ENCODE measurements around the gene PI16. TPM values are rescaled to one million over a fixed set of nuclear protein-coding genes. Genes with fewer than 3 reads are reported as not detected.

The PI16 gene
- total RNA-seq, 1 donor, result 1.8 TPM

GRCh38 chr6:36956446-36956820 lies 1.9 kb downstream of the PI16 start:
- Histone ChIP-seq H3K79me2 (ENCODE audit: insufficient read depth, low read length) (no peaks in the 10 kb centered on the region), H3K27me3 (ENCODE audit: insufficient read depth, low read length) (no peaks in the 10 kb centered on the region), H3K4me1 (ENCODE audit: insufficient read depth, low read length) (peaks cover 10% of the 10 kb centered on the region), H2AFZ (ENCODE audit: low read length) (no peak overlapping the region), H3K4me3 (ENCODE audit: insufficient read depth, low read length) (no peak overlapping the region), H3K36me3 (ENCODE audit: insufficient read depth, low read length) (no peaks in the 10 kb centered on the region), H3K27ac (ENCODE audit: low read depth, low read length) (no peak overlapping the region), H3K9me3 (ENCODE audit: low read depth, low read length) (no peaks in the 10 kb centered on the region), H4K20me1 (ENCODE audit: insufficient read depth, low read length) (no peaks in the 10 kb centered on the region), H3K4me2 (ENCODE audit: insufficient read depth, low read length) (no peak overlapping the region)
- TF ChIP-seq CTCF (IDR thresholded peaks at IDR 0.05; ENCODE audit: extremely low read depth, low read depth, low read length), result no peak
- DNase-seq (ENCODE audit: insufficient read length, low spot score, missing footprints), result peak; percentile 65

- Histone ChIP-seq H3K4me2 (ENCODE audit: insufficient read depth, low read length) (no peak overlapping the region), H3K27me3 (ENCODE audit: insufficient read depth, low read length) (no peaks in the 10 kb centered on the region), H2AFZ (ENCODE audit: low read length) (no peak overlapping the region), H3K36me3 (ENCODE audit: insufficient read depth, low read length) (no peaks in the 10 kb centered on the region), H3K4me3 (ENCODE audit: insufficient read depth, low read length) (no peak overlapping the region), H3K79me2 (ENCODE audit: insufficient read depth, low read length) (no peaks in the 10 kb centered on the region), H4K20me1 (ENCODE audit: insufficient read depth, low read length) (no peaks in the 10 kb centered on the region), H3K9me3 (ENCODE audit: low read depth, low read length) (no peaks in the 10 kb centered on the region), H3K27ac (ENCODE audit: low read depth, low read length) (no peak overlapping the region), H3K4me1 (ENCODE audit: insufficient read depth, low read length) (peaks cover 10% of the 10 kb centered on the region)
- no peak for TF ChIP-seq CTCF (IDR thresholded peaks at IDR 0.05; ENCODE audit: extremely low read depth, low read depth, low read length)
- peak; percentile 87 for DNase-seq (ENCODE audit: insufficient read length, low spot score, missing footprints)
Measured at GRCh38 chr6:36957773-36958271, 3.3 kb downstream of the PI16 start.

- Histone ChIP-seq H3K4me2 (ENCODE audit: insufficient read depth, low read length) (no peak overlapping the region), H3K36me3 (ENCODE audit: insufficient read depth, low read length) (no peaks in the 10 kb centered on the region), H3K4me3 (ENCODE audit: insufficient read depth, low read length) (no peak overlapping the region), H3K27me3 (ENCODE audit: insufficient read depth, low read length) (no peaks in the 10 kb centered on the region), H3K9me3 (ENCODE audit: low read depth, low read length) (no peaks in the 10 kb centered on the region), H3K27ac (ENCODE audit: low read depth, low read length) (no peak overlapping the region), H3K79me2 (ENCODE audit: insufficient read depth, low read length) (no peaks in the 10 kb centered on the region), H3K4me1 (ENCODE audit: insufficient read depth, low read length) (peaks cover 10% of the 10 kb centered on the region), H4K20me1 (ENCODE audit: insufficient read depth, low read length) (no peaks in the 10 kb centered on the region), H2AFZ (ENCODE audit: low read length) (no peak overlapping the region)
- peak; percentile 43 for DNase-seq (ENCODE audit: insufficient read length, low spot score, missing footprints)
- TF ChIP-seq CTCF (IDR thresholded peaks at IDR 0.05; ENCODE audit: extremely low read depth, low read depth, low read length), result no peak
Measured at GRCh38 chr6:36958775-36959554, 4.4 kb downstream of the PI16 start.

GRCh38 chr6:36959555-36960250 lies 5.2 kb downstream of the PI16 start:
- H2AFZ ChIP-seq (ENCODE audit: low read length), result no peak overlapping the region
- DNase-seq (ENCODE audit: insufficient read length, low spot score, missing footprints), result peak; percentile 90
- H3K27ac ChIP-seq (ENCODE audit: low read depth, low read length), result no peak overlapping the region
- H3K79me2 ChIP-seq (ENCODE audit: insufficient read depth, low read length), result no peaks in the 10 kb centered on the region
- no peak overlapping the region for H3K4me3 ChIP-seq (ENCODE audit: insufficient read depth, low read length)
- no peaks in the 10 kb centered on the region for H4K20me1 ChIP-seq (ENCODE audit: insufficient read depth, low read length)
- H3K27me3 ChIP-seq (ENCODE audit: insufficient read depth, low read length), result no peaks in the 10 kb centered on the region
- H3K36me3 ChIP-seq (ENCODE audit: insufficient read depth, low read length), result no peaks in the 10 kb centered on the region
- H3K4me2 ChIP-seq (ENCODE audit: insufficient read depth, low read length), result no peak overlapping the region
- TF ChIP-seq CTCF (IDR thresholded peaks at IDR 0.05; ENCODE audit: extremely low read depth, low read depth, low read length), result no peak
- H3K4me1 ChIP-seq (ENCODE audit: insufficient read depth, low read length), result peaks cover 10% of the 10 kb centered on the region
- no peaks in the 10 kb centered on the region for H3K9me3 ChIP-seq (ENCODE audit: low read depth, low read length)

All from osteoblast (primary cell).